Neural progenitor cell (in vitro differentiated cells): Measurements from ENCODE around the gene APOC3. TPM values are rescaled to one million over a fixed set of nuclear protein-coding genes. Genes with fewer than 3 reads are reported as not detected.
A peak's percentile ranks its signal among the peaks of the same experiment; 100 is the strongest.

Source experiments
- DNase-seq: peaks from one replicate; pipeline ENCODE4 v3.0.0-alpha.2; 2016; ENCODE audit warnings: low spot score
- H2AFZ ChIP-seq: fragments of 200-600 bp; sonication (generic); replicated peaks from 2 replicates; pipeline ENCODE4 v1.6.1; 2016; ENCODE audit warnings: antibody characterized with exemption
- H3F3A ChIP-seq: fragments of 200-600 bp; sonication (generic); 2 replicates; pipeline ENCODE4 v1.6.1; 2016; ENCODE audit warnings: antibody characterized with exemption, low read depth
- H3K27ac ChIP-seq: fragments of 200-600 bp; sonication (generic); 2 replicates; pipeline ENCODE4 v1.5.1; 2016; ENCODE audit warnings: mild to moderate bottlenecking
- H3K27me3 ChIP-seq: fragments of 200-600 bp; sonication (generic); 2 replicates; pipeline ENCODE4 v1.6.1; 2016; ENCODE audit warnings: mild to moderate bottlenecking, moderate library complexity
- H3K36me3 ChIP-seq: fragments of 200-600 bp; sonication (generic); 2 replicates; pipeline ENCODE4 v1.5.1; 2016
- H3K4me1 ChIP-seq: fragments of 200-600 bp; sonication (generic); 2 replicates; pipeline ENCODE4 v1.6.1; 2016; ENCODE audit warnings: mixed run types
- H3K4me2 ChIP-seq: fragments of 200-600 bp; sonication (generic); 2 replicates; pipeline ENCODE4 v1.6.1; 2016
- H3K4me3 ChIP-seq: fragments of 200-600 bp; sonication (generic); 2 replicates; pipeline ENCODE4 v1.5.1; 2016
- H3K79me2 ChIP-seq: fragments of 200-600 bp; sonication (generic); 2 replicates; pipeline ENCODE4 v1.6.1; 2016; ENCODE audit warnings: low read depth
- H3K9ac ChIP-seq: fragments of 200-600 bp; sonication (generic); 2 replicates; pipeline ENCODE4 v1.6.1; 2016
- H3K9me3 ChIP-seq: fragments of 200-600 bp; sonication (generic); 2 replicates; pipeline ENCODE4 v1.5.1; 2016; ENCODE audit warnings: low read depth
- H4K20me1 ChIP-seq: fragments of 200-600 bp; sonication (generic); 2 replicates; pipeline ENCODE4 v1.6.1; 2016; ENCODE audit warnings: low read depth
- H3K27ac Mint-ChIP-seq: 3 replicates; pipeline ENCODE4 v1.8.0; 2021; ENCODE audit warnings: mixed read lengths
- H3K27me3 Mint-ChIP-seq: 2 replicates; pipeline ENCODE4 v1.8.0; 2022; ENCODE audit warnings: low read depth, mild to moderate bottlenecking, inconsistent platforms, moderate library complexity, mixed read lengths; ENCODE audit not compliant: insufficient read depth
- H3K36me3 Mint-ChIP-seq: 3 replicates; pipeline ENCODE4 v1.8.0; 2021; ENCODE audit warnings: mixed read lengths
- H3K4me1 Mint-ChIP-seq: 3 replicates; pipeline ENCODE4 v1.8.0; 2021; ENCODE audit warnings: mixed read lengths
- H3K4me3 Mint-ChIP-seq: 3 replicates; pipeline ENCODE4 v1.8.0; 2021; ENCODE audit warnings: mild to moderate bottlenecking, moderate library complexity, mixed read lengths
- H3K9me3 Mint-ChIP-seq: 3 replicates; pipeline ENCODE4 v1.8.0; 2020; ENCODE audit warnings: mixed read lengths
- EZH2 ChIP-seq: fragments of 200-600 bp; sonication (generic); IDR thresholded peaks from 2 replicates; pipeline ENCODE4 v1.6.1; 2017; ENCODE audit warnings: antibody characterized with exemption, mild to moderate bottlenecking, moderate library complexity
- EZH2phosphoT487 ChIP-seq: fragments of 200-600 bp; sonication (generic); IDR thresholded peaks from 2 replicates; pipeline ENCODE4 v1.6.1; 2017; ENCODE audit warnings: antibody characterized with exemption
- total RNA-seq: library from RNA; depleted of rRNA; stranded (reverse); fragments of >200 nt; gene quantifications from 2 replicates; pipeline ENCODE4 v1.2.3, GENCODE V29; 2015; ENCODE audit warnings: low replicate concordance
- TF ChIP-seq, protein P1 (sequence below): fragments of 200-600 bp; sonication (generic); IDR thresholded peaks from 2 replicates; pipeline ENCODE4 v1.5.1; 2017; ENCODE audit warnings: antibody characterized with exemption, mild to moderate bottlenecking

APOC3 gene
- total RNA-seq, 1 donor from 2014 or later = not detected

DNA sequence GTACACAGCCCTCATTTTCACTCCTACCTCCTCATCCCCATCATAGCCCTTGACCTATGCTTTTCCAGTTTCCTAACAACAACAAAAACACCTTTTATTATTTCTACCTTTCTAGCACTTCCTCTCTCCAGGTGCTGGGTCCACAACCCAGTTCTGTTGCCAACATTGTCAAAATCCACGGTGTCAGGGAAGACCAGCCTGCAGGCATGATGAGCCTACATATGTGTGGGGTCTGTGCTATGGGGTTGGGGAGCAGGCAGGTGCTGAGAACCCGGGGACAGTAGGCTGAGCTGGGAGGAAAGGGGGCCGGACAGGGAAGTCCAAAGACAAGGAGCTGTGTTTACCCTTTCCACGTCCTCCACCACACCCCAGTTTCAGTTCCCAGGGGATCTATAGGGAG lies 41.2 kb upstream of the APOC3 start:
- H3K4me1 ChIP-seq = peaks cover 5% of the 10 kb centered on the region
- H3K4me1 Mint-ChIP-seq = peaks cover 14% of the 10 kb centered on the region
- peak overlapping the region; percentile 85 for H3K4me2 ChIP-seq
- H4K20me1 ChIP-seq = no peaks in the 10 kb centered on the region
- H3K4me3 ChIP-seq = peak overlapping the region; percentile 87
- H3K36me3 ChIP-seq = no peaks in the 10 kb centered on the region
- H3F3A ChIP-seq = no peaks in the 10 kb centered on the region
- H3K4me3 Mint-ChIP-seq = peak overlapping the region; percentile 98
- H3K79me2 ChIP-seq = peaks cover 16% of the 10 kb centered on the region
- TF ChIP-seq EZH2 (no peak), EZH2phosphoT487 (no peak)
- TF ChIP-seq, protein P1, sequence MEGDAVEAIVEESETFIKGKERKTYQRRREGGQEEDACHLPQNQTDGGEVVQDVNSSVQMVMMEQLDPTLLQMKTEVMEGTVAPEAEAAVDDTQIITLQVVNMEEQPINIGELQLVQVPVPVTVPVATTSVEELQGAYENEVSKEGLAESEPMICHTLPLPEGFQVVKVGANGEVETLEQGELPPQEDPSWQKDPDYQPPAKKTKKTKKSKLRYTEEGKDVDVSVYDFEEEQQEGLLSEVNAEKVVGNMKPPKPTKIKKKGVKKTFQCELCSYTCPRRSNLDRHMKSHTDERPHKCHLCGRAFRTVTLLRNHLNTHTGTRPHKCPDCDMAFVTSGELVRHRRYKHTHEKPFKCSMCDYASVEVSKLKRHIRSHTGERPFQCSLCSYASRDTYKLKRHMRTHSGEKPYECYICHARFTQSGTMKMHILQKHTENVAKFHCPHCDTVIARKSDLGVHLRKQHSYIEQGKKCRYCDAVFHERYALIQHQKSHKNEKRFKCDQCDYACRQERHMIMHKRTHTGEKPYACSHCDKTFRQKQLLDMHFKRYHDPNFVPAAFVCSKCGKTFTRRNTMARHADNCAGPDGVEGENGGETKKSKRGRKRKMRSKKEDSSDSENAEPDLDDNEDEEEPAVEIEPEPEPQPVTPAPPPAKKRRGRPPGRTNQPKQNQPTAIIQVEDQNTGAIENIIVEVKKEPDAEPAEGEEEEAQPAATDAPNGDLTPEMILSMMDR = no peak
- H3K9me3 Mint-ChIP-seq = no peaks in the 10 kb centered on the region
- H3K9ac ChIP-seq = peak overlapping the region; percentile 61
- DNase-seq = no peak
- H3K27me3 Mint-ChIP-seq = peaks cover 4% of the 10 kb centered on the region
- H3K9me3 ChIP-seq = no peaks in the 10 kb centered on the region
- peak overlapping the region; percentile 90 for H2AFZ ChIP-seq
- H3K27me3 ChIP-seq = peaks cover 11% of the 10 kb centered on the region
- H3K36me3 Mint-ChIP-seq = peaks cover 14% of the 10 kb centered on the region
- H3K27ac ChIP-seq = no peak overlapping the region
- peak overlapping the region; percentile 1 for H3K27ac Mint-ChIP-seq

DNA sequence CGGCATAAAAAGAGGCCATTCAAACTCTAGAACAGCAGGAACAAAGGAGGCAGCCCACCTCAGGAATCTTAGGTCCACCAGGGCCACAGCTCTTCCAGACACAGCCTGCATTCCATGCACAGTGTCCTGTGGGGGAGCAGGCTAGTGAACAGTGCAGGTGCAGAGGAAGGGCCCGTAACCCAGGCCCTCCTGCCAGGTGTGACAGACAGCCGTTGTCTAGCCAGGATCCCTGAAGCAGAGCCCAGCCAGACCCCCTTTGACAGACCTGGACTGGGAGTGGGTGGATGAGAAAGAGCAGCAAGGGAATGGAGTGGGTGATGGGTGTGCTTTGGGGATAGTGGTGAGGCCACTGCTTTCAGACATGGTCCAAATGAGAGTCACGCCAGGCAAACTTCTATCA lies 40.7 kb upstream of the APOC3 start:
- Histone ChIP-seq H3K4me1 (peaks cover 5% of the 10 kb centered on the region), H3K27me3 (peaks cover 11% of the 10 kb centered on the region), H4K20me1 (no peaks in the 10 kb centered on the region), H3K4me2 (peak overlapping the region; percentile 85), H3K9me3 (no peaks in the 10 kb centered on the region), H2AFZ (no peak overlapping the region), H3K36me3 (no peaks in the 10 kb centered on the region), H3K9ac (no peak overlapping the region), H3K79me2 (peaks cover 16% of the 10 kb centered on the region), H3K27ac (no peak overlapping the region), H3F3A (no peaks in the 10 kb centered on the region), H3K4me3 (peak overlapping the region; percentile 87)
- TF ChIP-seq, protein P1 = no peak
- TF ChIP-seq EZH2 = no peak
- no peak for TF ChIP-seq EZH2phosphoT487
- DNase-seq = peak; percentile 37
- no peak overlapping the region for H3K27ac Mint-ChIP-seq
- H3K4me3 Mint-ChIP-seq = peak overlapping the region; percentile 98
- no peaks in the 10 kb centered on the region for H3K9me3 Mint-ChIP-seq
- peaks cover 4% of the 10 kb centered on the region for H3K27me3 Mint-ChIP-seq
- H3K4me1 Mint-ChIP-seq = peaks cover 14% of the 10 kb centered on the region
- peaks cover 13% of the 10 kb centered on the region for H3K36me3 Mint-ChIP-seq

DNA sequence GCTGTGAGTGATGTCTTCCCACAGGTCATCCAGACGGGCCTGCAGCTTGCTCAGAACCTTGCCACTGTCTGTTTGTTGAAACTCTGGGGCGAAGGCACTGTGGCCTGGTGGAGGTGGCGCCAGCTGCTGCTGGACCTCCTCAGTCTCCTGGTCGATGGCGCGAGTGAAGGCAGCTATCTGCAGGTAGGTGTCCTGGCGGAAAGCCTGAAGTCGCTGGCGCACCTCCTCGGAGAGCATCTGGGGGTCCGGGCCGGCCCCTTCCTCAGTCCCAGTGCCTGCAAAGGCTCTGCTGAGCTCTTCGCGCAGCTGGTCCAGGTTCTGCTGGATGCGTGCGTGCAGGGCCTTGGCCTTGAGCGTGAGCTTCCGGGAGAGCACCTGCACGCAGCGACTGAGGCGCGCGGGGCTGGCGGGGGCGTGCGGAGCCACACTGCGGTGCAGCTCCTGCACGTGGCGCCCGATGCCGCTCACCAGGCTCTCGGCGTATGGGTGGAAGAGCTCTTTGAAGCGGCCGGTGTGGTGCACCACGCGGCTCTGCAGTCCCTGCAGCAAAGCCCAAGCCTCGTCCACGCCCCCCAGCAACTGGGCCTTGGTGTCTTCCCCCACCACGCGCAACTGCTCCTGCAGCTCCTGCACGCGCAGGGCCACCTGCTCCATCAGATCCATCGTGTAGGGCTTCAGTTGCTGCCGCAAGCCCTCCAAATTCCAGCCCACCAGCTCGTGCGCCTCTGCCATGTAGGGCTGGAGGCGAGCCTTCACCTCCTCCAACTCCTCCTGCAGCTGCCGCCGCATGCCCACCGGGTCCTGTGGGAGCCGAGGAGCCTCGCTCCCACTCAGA lies 39.3 kb upstream of the APOC3 start:
- H3K4me3 Mint-ChIP-seq = peak overlapping the region; percentile 68
- H3K4me2 ChIP-seq = no peak overlapping the region
- H3K27me3 Mint-ChIP-seq = peaks cover 6% of the 10 kb centered on the region

More for the DNA sequence above, 39.3 kb upstream of the APOC3 start:
- no peaks in the 10 kb centered on the region for H3K36me3 ChIP-seq
- no peak overlapping the region for H3K4me3 ChIP-seq
- Mint-ChIP-seq H3K4me1 (peaks cover 14% of the 10 kb centered on the region), H3K27ac (no peak overlapping the region), H3K36me3 (peaks cover 1% of the 10 kb centered on the region), H3K9me3 (no peaks in the 10 kb centered on the region)
- DNase-seq = no peak
- TF ChIP-seq, protein P1 = no peak
- no peak for TF ChIP-seq EZH2
- TF ChIP-seq EZH2phosphoT487 = no peak
- H4K20me1 ChIP-seq = no peaks in the 10 kb centered on the region
- H3K4me1 ChIP-seq = peaks cover 5% of the 10 kb centered on the region
- no peak overlapping the region for H3K9ac ChIP-seq
- peaks cover 11% of the 10 kb centered on the region for H3K27me3 ChIP-seq
- no peaks in the 10 kb centered on the region for H3K9me3 ChIP-seq
- H3K27ac ChIP-seq = no peak overlapping the region
- H3F3A ChIP-seq = no peaks in the 10 kb centered on the region
- H2AFZ ChIP-seq = peak overlapping the region; percentile 94
- H3K79me2 ChIP-seq = peaks cover 16% of the 10 kb centered on the region
